ENCODE results near the gene PTPRN2.

- TF ChIP-seq CTCF (IDR thresholded peaks at IDR 0.05 in 2 of 3, conservative IDR thresholded peaks at IDR 0.05 in 1 of 3; ENCODE audit: borderline replicate concordance in 1 of 3, insufficient read depth in 1 of 3, low read depth in 2 of 3, low read length in 2 of 3) (no peak), EGR1 (IDR thresholded peaks at IDR 0.05; ENCODE audit: low read depth) (no peak)
These were observed 140.5 kb downstream of the PTPRN2 start for GRCh38 chr7:158447151-158447505.
